Measurements from ENCODE around the gene CCDC88B.

DNA sequence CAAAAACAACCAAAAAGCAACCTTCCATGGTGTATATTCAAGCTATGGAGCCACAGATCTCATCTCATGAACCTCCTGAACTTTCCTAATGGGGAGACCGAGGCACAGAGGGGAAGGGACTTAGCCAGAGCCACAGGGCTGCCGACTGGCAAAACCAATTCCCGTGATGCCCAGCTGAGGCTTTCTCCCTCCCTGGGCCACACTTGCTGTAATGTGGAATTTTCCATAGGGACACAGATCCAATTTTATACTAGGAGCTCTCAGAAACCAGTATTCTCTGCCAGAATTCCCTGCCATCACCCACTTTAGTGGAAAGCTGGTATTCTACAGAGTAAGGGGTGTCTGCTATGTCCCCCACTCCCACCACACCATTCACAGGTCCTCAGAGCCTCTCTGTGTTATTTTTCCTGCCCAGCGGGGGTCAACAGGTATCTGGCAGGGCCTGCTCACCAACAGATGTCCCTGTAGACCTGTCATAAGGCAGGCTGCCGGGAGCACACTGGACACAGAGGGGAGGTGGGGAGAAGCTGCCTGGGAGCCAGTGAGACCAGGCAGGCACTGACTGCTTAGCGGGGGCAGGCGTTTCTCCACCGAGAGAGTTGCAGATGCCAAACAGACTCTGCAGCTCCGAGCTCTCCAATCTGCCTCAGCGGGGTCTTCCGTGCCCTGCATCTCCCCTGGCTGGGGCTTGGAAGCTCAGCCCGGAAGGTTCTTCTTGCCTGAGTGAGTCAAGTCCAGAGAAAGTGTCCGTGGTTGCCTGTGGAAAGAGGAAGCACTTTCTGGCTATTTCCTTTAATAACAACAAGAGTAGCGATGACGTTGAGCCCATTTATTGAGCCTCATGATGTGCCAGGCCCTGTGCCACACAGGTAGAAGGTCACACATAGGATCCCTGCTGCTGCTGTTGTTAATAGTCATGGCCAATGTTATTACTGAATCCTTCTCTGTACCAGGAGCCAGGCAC lies 45.3 kb downstream of the CCDC88B start:
- TF ChIP-seq, protein P1, sequence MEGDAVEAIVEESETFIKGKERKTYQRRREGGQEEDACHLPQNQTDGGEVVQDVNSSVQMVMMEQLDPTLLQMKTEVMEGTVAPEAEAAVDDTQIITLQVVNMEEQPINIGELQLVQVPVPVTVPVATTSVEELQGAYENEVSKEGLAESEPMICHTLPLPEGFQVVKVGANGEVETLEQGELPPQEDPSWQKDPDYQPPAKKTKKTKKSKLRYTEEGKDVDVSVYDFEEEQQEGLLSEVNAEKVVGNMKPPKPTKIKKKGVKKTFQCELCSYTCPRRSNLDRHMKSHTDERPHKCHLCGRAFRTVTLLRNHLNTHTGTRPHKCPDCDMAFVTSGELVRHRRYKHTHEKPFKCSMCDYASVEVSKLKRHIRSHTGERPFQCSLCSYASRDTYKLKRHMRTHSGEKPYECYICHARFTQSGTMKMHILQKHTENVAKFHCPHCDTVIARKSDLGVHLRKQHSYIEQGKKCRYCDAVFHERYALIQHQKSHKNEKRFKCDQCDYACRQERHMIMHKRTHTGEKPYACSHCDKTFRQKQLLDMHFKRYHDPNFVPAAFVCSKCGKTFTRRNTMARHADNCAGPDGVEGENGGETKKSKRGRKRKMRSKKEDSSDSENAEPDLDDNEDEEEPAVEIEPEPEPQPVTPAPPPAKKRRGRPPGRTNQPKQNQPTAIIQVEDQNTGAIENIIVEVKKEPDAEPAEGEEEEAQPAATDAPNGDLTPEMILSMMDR (IDR thresholded peaks at IDR 0.05; ENCODE audit: poor library complexity, severe bottlenecking): no peak
- TF ChIP-seq POLR2AphosphoS5 (IDR thresholded peaks at IDR 0.05) (no peak), EZH2 (IDR thresholded peaks at IDR 0.05; ENCODE audit: borderline replicate concordance, insufficient read depth, low read length, poor library complexity, severe bottlenecking) (no peak)
- TF ChIP-seq, protein P2, sequence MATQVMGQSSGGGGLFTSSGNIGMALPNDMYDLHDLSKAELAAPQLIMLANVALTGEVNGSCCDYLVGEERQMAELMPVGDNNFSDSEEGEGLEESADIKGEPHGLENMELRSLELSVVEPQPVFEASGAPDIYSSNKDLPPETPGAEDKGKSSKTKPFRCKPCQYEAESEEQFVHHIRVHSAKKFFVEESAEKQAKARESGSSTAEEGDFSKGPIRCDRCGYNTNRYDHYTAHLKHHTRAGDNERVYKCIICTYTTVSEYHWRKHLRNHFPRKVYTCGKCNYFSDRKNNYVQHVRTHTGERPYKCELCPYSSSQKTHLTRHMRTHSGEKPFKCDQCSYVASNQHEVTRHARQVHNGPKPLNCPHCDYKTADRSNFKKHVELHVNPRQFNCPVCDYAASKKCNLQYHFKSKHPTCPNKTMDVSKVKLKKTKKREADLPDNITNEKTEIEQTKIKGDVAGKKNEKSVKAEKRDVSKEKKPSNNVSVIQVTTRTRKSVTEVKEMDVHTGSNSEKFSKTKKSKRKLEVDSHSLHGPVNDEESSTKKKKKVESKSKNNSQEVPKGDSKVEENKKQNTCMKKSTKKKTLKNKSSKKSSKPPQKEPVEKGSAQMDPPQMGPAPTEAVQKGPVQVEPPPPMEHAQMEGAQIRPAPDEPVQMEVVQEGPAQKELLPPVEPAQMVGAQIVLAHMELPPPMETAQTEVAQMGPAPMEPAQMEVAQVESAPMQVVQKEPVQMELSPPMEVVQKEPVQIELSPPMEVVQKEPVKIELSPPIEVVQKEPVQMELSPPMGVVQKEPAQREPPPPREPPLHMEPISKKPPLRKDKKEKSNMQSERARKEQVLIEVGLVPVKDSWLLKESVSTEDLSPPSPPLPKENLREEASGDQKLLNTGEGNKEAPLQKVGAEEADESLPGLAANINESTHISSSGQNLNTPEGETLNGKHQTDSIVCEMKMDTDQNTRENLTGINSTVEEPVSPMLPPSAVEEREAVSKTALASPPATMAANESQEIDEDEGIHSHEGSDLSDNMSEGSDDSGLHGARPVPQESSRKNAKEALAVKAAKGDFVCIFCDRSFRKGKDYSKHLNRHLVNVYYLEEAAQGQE (IDR thresholded peaks at IDR 0.05; ENCODE audit: borderline replicate concordance): no peak

Measured in neural cell (in vitro differentiated cells).